ENCODE results near the gene CDH23.

CDH23 gene

GRCh38 chr10:71611131-71611530 is 214.4 kb downstream of the CDH23 start:
- TF ChIP-seq CTCF (IDR thresholded peaks at IDR 0.05) = no peak

GRCh38 chr10:71611709-71612422 is 215.1 kb downstream of the CDH23 start:
- no peak for TF ChIP-seq CTCF (IDR thresholded peaks at IDR 0.05)

- TF ChIP-seq CTCF (IDR thresholded peaks at IDR 0.05) = no peak
Observed at GRCh38 chr10:71613261-71613777, 216.6 kb downstream of the CDH23 start.

GRCh38 chr10:71613877-71614276 is 217.2 kb downstream of the CDH23 start:
- no peak for TF ChIP-seq CTCF (IDR thresholded peaks at IDR 0.05)

GRCh38 chr10:71614946-71615345 is 218.2 kb downstream of the CDH23 start:
- no peak for TF ChIP-seq CTCF (IDR thresholded peaks at IDR 0.05)

GRCh38 chr10:71615538-71616329 is 219.0 kb downstream of the CDH23 start:
- no peak for TF ChIP-seq CTCF (IDR thresholded peaks at IDR 0.05)

- no peak for TF ChIP-seq CTCF (IDR thresholded peaks at IDR 0.05)
Observed at GRCh38 chr10:71616817-71617654, 220.3 kb downstream of the CDH23 start.

Data from LNCAP (cell line).